Endothelial cell of hepatic sinusoid (primary cell): ENCODE measurements around the gene FERMT1.
"Not testable (repeated sequence)": the region's sequence is repeated elsewhere in the genome, so short reads cannot be mapped to it uniquely, and the experiment has no call there.

Experiments used
- in situ Hi-C: cut with HindIII; loops from 2 replicates; pipeline ENCODE4 v1.10.0; 2017; ENCODE audit warnings: low sequenced_read_pairs

FERMT1 gene

GRCh38 chr20:6070829-6071695 is 51.8 kb downstream of the FERMT1 start:
- in situ Hi-C loops = loop anchor here (5.0 kb wide), 1 partner anchor 54 kb away; no protein-coding TSS in a partner anchor

DNA sequence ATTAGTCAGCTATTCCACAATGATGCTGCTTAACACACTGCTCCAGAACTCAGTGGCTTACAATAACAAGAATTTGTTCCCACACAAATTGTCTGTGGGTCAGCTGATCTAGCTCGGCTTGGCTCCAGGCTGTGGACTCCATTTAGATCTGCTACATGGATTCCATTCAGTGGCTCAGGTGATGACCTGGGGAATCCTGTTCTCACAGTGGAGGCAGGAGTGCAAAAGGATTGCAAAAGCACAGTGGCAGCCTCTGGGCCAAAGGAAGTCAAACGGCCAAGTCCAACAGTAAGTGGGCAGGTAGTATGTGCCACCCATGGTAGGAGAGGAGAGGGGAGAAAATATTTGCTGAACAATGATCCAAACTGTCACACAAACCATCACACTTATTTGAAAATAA is 53.2 kb downstream of the FERMT1 start:
- in situ Hi-C loops = loop anchor here (5.0 kb wide), 1 partner anchor 52 kb away; no protein-coding TSS in a partner anchor

DNA sequence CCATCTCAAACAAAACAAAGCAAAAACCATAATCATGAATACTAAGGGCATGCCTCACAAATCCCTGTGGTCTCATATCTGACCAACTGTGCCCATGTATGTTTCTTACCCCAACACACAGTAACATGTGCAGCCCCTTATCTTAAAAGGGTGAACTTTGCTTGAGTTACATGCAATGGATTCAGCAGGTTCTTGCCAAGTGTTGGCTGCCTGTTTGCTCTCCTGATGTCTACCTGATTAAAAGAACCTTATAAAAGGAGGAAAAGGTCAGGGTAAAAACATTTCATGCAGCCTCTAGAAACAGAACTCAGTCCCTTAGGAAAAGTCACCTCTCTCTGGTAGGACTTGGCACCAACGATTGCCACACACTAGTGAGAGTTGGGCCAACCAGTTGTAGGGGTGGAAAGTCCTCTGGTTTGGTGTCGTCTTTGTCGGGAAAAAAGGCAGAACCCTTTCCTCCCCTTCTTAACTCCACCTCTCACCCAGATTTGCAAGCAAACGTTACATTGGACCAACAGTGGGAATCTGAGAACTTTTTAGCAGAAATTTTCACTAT is 55.0 kb downstream of the FERMT1 start:
- in situ Hi-C loops = no loop called here

GRCh38 chr20:6066582-6066981 is 56.2 kb downstream of the FERMT1 start:
- in situ Hi-C loops = no loop called here

DNA sequence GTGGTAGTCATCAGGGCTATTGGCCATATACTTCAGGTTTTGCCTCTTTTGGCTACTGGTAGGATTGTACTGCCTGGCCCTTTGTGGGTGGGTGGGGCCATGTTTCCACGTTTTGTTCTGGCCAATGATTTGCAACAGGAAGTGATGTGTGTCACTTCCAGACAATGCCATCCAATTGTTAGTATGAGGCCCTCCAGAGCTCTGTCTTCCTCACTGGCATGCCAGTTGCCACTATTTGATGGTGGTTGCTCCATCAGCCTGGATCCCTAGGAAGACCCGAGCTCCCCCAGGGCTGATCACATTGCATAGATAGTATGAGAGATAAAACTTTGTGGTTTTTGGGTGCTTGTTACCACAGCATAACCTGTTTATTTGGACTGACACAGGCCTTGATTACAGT is 61.3 kb downstream of the FERMT1 start:
- in situ Hi-C loops = no loop called here

DNA sequence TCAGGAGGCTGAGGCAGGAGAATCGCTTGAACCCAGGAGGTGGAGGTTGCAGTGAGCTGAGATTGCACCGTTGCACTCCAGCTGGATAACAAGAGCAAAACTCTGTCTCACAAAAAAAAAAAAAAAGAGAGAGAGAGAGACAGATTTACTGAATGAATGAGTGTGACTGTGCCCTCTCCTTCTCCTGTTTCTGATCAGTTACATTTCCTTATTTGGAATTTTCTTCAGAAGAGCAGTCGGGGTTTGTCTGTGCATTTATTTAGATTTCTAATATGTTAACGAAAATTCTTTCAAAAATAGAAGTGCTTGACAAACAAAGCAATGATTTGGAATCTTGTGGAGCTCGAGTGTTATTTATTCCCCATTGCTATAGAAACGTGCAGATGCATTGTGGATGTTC is 62.6 kb downstream of the FERMT1 start:
- in situ Hi-C loops = no loop called here

DNA sequence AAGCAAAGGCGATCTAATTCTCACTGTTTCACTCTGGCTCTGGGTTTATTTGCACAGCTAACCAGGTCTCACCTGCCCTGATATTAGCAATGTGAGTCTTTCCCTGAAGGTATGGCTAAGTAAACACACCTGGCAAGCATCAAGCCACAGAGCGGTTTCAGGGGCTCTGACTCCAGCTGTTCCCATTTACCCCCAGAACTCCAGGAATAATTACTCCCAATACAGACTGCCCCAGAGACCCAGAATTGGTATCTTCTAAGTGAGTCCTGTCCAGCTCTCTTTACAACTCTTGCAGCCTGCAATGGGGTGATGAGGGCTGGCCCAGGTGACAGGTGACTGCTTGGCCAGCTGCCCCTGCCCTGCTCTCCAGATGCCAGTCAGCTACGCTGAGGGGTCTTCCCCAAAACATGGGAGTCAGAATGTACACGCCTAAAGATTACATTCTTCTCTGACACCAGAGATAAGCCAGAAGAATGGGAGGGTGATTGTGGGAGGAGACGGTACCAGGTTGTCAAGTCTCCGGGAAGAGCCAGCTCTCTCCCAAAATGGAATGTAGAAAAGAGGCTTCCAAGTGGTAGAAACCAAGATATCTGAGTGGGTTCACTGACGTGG is 64.0 kb downstream of the FERMT1 start:
- in situ Hi-C loops = no loop called here

DNA sequence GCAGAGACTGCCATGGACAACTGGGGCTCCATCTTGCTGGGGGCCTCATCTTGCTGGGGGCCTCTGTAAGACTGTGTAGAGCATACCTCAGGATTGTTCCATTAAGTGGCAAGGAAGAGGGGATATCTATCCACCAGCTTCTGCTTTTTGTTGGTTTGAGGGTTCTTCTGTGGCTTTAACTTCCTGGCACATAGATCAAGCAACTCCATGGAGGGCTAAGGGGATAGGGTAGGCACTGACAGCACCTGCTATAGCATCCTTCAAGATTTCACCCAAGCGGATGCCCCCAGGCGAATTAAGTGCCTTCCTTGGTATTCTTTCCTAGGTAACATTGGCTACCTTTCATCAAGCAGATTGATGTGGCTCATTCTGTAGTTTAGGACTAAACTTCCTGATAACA is 65.1 kb downstream of the FERMT1 start:
- in situ Hi-C loops = no loop called here

- in situ Hi-C loops = no loop called here
Observed at GRCh38 chr20:6057139-6057538, 65.7 kb downstream of the FERMT1 start.

GRCh38 chr20:6055981-6056569 is 66.8 kb downstream of the FERMT1 start:
- in situ Hi-C loops = no loop called here

DNA sequence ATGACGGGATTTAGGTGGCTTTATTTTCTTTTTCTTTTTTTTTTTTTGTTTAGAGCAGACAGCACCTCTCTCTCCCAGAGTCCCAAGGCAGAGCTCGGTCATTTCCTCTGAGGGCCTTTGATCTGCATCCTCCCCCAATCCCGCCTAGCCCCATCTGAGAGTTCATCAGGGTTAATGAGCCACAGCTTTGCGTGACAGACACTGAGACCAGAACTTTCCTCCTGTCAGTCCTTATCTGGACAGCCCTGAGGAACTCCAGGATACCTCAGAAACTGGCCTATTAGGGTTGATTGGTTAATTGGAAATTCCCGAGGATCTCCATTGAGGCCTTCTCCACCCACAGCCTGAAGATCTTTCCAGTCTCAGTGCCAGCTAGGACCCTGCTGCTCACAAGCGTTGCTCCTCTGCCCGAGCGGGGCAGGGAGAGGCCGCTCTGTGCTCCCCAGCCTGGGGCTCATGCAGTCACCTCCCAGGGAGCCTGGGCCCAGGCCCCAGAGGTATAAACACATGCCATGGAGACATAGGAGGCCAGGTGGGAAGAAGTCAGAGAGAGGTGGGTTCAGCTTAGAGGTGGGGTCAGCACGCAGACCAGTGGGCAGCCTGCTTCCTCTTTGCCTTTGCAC is 67.6 kb downstream of the FERMT1 start:
- in situ Hi-C loops = no loop called here

DNA sequence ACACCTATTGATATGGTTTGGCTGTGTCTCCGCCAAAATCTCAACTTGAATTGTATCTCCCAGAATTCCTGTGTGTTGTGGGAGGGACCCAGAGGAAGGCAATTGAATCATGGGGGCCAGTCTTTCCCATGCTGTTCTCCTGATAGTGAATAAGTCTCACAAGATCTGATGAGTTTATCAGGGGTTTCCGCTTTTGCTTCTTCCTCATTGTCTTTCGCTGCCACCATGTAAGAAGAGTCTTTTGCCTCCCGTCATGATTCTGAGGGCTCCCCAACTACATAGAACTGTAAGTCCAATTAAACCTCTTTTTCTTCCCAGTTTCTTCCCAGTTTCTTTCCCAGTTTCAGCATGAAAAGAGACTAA is 68.2 kb downstream of the FERMT1 start:
- in situ Hi-C loops = not testable (repeated sequence)

GRCh38 chr20:6053776-6054688 is 68.8 kb downstream of the FERMT1 start, which contains the start of gene LRRN4:
Gene LRRN4 (minus strand): TSS chr20:6054060. CDS start chr20:6052799, 1,261 bp downstream.
- in situ Hi-C loops = no loop called here

GRCh38 chr20:6053064-6053775 is 69.6 kb downstream of the FERMT1 start:
- in situ Hi-C loops = no loop called here

GRCh38 chr20:6051505-6051904 is 71.3 kb downstream of the FERMT1 start:
- in situ Hi-C loops = no loop called here

- in situ Hi-C loops = no loop called here
Observed at GRCh38 chr20:6048391-6048790, 74.4 kb downstream of the FERMT1 start.

DNA sequence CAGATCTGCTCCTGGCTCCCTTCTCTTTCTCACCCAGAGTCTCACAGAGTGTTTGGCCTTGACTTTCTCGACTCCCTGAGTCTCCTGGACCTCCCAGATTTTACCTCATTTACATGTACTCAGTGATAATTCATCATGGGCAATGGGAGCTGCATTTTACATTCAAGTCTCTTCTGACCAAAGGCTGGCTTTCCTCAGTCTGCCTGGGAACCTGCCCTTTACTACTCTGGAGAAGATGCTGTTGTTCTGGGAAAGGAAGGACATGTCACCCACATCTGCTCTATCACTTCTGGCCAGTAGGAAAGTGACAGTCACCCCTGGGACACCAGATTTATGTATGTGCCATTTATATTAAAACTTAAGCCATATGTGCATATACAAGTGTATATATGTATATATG is 76.4 kb downstream of the FERMT1 start:
- in situ Hi-C loops = no loop called here

GRCh38 chr20:6045566-6045965 is 77.3 kb downstream of the FERMT1 start:
- in situ Hi-C loops = no loop called here

DNA sequence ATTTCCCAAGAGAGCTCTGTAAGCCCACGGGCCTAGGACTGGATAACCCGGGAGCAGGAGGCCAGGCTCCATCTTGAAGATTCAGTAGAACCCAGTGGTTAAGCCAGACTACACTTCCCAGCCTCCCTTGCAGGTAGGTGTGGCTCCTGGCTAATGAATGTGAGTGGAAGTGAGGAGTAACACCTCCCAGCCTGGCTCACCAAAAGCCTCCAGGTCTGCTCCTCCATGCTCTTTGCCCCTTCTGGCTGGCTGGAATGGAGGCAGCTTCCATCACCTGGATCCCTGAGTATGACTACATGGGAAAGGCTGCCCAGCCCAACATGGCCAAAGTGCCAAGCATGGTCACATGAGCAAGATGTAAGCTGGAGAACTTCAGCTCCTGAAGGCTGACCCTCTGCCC is 78.7 kb downstream of the FERMT1 start:
- in situ Hi-C loops = no loop called here
